Smooth muscle cell (in vitro differentiated cells): Measurements from ENCODE around the gene TOM1L2. TPM values are rescaled to one million over a fixed set of nuclear protein-coding genes. Genes with fewer than 3 reads are reported as not detected.
A peak's percentile ranks its signal among the peaks of the same experiment; 100 is the strongest.

Source experiments
- DNase-seq: peaks from one replicate; lab custom pipeline; 2025; ENCODE audit not compliant: unreplicated experiment; lab: John Stamatoyannopoulos, UW
- H2AFZ ChIP-seq: fragments of 200-600 bp; sonication (generic); 2 replicates; pipeline ENCODE4 v1.6.0; 2016; ENCODE audit warnings: antibody characterized with exemption, low read depth, mild to moderate bottlenecking
- H3F3A ChIP-seq: fragments of 200-600 bp; sonication (generic); 2 replicates; pipeline ENCODE4 v1.6.0; 2017; ENCODE audit warnings: antibody characterized with exemption, low read depth
- H3K27ac ChIP-seq: fragments of 200-600 bp; sonication (generic); 2 replicates; pipeline ENCODE4 v1.5.1; 2016; ENCODE audit warnings: low read depth, mild to moderate bottlenecking
- H3K27me3 ChIP-seq: fragments of 200-600 bp; sonication (generic); 2 replicates; pipeline ENCODE4 v1.6.1; 2016; ENCODE audit warnings: low read depth, mild to moderate bottlenecking
- H3K36me3 ChIP-seq: fragments of 200-600 bp; sonication (generic); 2 replicates; pipeline ENCODE4 v1.5.1; 2016; ENCODE audit warnings: low read depth
- H3K4me1 ChIP-seq: fragments of 200-600 bp; sonication (generic); 2 replicates; pipeline ENCODE4 v1.5.1; 2016; ENCODE audit warnings: low read depth
- H3K4me2 ChIP-seq: fragments of 200-600 bp; sonication (generic); 2 replicates; pipeline ENCODE4 v1.6.0; 2016; ENCODE audit warnings: mild to moderate bottlenecking
- H3K4me3 ChIP-seq: fragments of 200-600 bp; sonication (generic); 2 replicates; pipeline ENCODE4 v1.5.1; 2016; ENCODE audit warnings: mild to moderate bottlenecking
- H3K79me2 ChIP-seq: fragments of 200-600 bp; sonication (generic); 2 replicates; pipeline ENCODE4 v1.6.0; 2016; ENCODE audit warnings: low read depth, mild to moderate bottlenecking
- H3K9ac ChIP-seq: fragments of 200-600 bp; sonication (generic); 2 replicates; pipeline ENCODE4 v1.6.0; 2016; ENCODE audit warnings: low read depth
- H3K9me3 ChIP-seq: fragments of 200-600 bp; sonication (generic); replicated peaks from 2 replicates; pipeline ENCODE4 v1.5.1; 2016; ENCODE audit warnings: low read depth
- H4K20me1 ChIP-seq: fragments of 200-600 bp; sonication (generic); 2 replicates; pipeline ENCODE4 v1.6.0; 2016; ENCODE audit warnings: low read depth
- WGBS: methylation state at CpG from one replicate; pipeline ENCODE4 v1.1.7; 2016; ENCODE audit warnings: low lambda C conversion rate; 5-methylcytosine and 5-hydroxymethylcytosine counted together
- polyA plus RNA-seq: library from polyadenylated mRNA; unstranded; fragments of >200 nt; fragmentation: Nextera tagmentation; extraction: Ambion mirVana; gene quantifications from 2 replicates; pipeline ENCODE4 v1.2.1, GENCODE V29; 2016
- total RNA-seq: library from RNA; depleted of rRNA; stranded (reverse); fragments of >200 nt; gene quantifications from 2 replicates; pipeline ENCODE4 v1.2.3, GENCODE V29; 2014
- TF ChIP-seq, protein P1 (sequence below): fragments of 200-600 bp; sonication (generic); IDR thresholded peaks from 2 replicates; pipeline ENCODE4 v1.5.1; 2017; ENCODE audit warnings: borderline replicate concordance, mild to moderate bottlenecking, antibody characterized with exemption; ENCODE audit not compliant: insufficient read depth, poor library complexity, severe bottlenecking

The TOM1L2 gene
- total and polyA plus RNA-seq, 2 experiments from 2014 or later, result 20.3 to 27.0 TPM

DNA sequence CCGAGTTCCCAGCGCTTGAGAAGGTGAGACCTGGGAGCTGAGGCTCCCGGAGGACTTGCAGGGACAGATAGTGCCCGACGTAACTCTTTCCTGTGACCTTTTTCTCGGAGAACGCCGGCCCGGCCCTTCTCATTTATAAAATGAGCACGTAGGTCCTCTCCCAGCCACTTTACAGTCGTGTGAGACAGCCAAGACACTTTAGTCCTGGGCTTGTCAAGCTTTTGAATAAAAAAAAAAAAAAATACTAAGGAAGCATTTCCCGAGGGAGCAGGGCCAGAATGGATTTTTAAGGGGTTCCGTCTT, 703 bp upstream of the TOM1L2 start:
- Histone ChIP-seq H3K27ac (peak overlapping the region; percentile 93), H3K9ac (peak overlapping the region; percentile 91), H3K4me2 (peak overlapping the region; percentile 88), H2AFZ (peak overlapping the region; percentile 78), H3F3A (no peaks in the 10 kb centered on the region), H3K27me3 (no peaks in the 10 kb centered on the region), H3K4me1 (peaks cover 11% of the 10 kb centered on the region), H4K20me1 (peaks cover 33% of the 10 kb centered on the region), H3K79me2 (peaks cover 39% of the 10 kb centered on the region), H3K9me3 (no peaks in the 10 kb centered on the region), H3K36me3 (no peaks in the 10 kb centered on the region), H3K4me3 (peak overlapping the region; percentile 72)
- WGBS, result 8% methylated on average over 13 of the region's 13 CpGs
- DNase-seq, result no peak
- TF ChIP-seq, protein P1, sequence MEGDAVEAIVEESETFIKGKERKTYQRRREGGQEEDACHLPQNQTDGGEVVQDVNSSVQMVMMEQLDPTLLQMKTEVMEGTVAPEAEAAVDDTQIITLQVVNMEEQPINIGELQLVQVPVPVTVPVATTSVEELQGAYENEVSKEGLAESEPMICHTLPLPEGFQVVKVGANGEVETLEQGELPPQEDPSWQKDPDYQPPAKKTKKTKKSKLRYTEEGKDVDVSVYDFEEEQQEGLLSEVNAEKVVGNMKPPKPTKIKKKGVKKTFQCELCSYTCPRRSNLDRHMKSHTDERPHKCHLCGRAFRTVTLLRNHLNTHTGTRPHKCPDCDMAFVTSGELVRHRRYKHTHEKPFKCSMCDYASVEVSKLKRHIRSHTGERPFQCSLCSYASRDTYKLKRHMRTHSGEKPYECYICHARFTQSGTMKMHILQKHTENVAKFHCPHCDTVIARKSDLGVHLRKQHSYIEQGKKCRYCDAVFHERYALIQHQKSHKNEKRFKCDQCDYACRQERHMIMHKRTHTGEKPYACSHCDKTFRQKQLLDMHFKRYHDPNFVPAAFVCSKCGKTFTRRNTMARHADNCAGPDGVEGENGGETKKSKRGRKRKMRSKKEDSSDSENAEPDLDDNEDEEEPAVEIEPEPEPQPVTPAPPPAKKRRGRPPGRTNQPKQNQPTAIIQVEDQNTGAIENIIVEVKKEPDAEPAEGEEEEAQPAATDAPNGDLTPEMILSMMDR, result no peak

DNA sequence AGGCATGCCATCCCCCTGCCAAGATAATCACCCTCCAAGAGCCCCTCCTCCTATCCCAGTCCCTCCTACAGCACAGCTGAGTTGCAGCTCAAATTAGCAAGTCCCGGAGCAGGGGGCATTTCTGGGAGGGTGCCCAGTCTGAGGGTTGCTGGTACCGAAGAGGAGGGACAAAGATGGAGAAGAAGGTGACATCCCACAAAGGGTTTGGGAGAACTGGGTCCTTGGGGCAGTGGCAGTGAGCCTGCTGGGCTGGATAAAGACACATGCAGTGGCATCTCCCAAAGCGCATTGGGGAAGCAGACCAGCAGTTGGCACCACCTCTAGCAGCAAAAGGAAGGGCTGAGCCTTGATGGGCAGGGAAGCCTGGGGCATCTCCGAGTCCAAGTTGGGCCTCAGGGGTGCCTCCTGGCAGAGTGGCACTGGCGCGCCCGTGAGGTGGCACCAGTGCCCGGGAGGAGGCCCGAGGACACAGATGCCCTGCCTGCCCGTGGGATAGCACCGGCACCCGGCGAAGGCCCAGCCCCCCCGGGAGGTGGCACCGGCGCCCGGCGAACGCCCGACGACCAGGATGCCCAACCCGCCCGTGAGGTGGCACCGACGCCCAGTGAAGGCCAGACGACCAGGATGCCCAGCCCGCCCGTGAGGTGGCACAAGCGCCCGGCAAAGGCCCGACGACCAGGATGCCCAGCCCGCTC, 622 bp downstream of the TOM1L2 start:
- H3K4me2 ChIP-seq, result peak overlapping the region; percentile 97
- WGBS, result 20% methylated on average over 33 of the region's 33 CpGs
- H3K27ac ChIP-seq, result peak overlapping the region; percentile 82
- H3K4me1 ChIP-seq, result peaks cover 11% of the 10 kb centered on the region
- H2AFZ ChIP-seq, result no peak overlapping the region
- peak overlapping the region; percentile 96 for H3K9ac ChIP-seq
- H3K27me3 ChIP-seq, result no peaks in the 10 kb centered on the region
- no peak for DNase-seq
- H3K9me3 ChIP-seq, result no peaks in the 10 kb centered on the region
- H4K20me1 ChIP-seq, result peaks cover 44% of the 10 kb centered on the region
- H3K36me3 ChIP-seq, result no peaks in the 10 kb centered on the region
- H3K79me2 ChIP-seq, result peaks cover 51% of the 10 kb centered on the region
- TF ChIP-seq, protein P1, result no peak
- H3F3A ChIP-seq, result no peaks in the 10 kb centered on the region
- H3K4me3 ChIP-seq, result peak overlapping the region; percentile 87

DNA sequence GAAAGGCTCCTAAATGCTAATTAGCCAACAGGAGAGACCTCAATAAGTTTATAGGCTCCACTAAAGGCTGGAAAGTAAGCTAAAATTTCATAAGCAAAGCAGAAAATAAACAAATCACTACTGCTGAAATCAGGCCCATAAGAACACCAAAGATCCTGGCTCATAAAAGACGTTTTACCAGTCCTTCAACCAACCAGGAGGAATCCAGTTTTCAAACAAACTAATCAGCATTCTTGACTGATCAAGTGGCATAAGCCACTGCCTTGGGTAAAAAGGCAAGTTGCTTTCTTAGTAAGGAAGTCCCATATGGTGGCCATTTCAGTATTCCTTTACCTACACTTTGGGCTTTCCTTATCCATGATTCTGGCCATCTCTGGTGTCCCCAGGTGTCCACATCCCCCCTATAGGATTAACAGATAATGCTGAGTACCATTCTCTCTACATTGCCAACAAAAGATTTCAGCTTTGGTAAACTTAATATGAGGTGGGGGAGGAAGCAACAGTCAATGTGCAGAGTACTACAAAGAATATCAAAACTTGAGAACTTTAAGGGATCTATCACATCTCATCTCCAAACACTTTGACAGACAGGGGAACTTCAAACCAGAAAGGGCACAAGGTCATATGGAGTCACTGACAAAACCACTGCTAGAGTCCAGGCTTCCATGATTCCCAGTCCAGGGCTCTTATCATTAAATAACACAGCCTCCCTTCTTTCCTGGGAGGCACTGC, 1.3 kb downstream of the TOM1L2 start:
- H3K4me1 ChIP-seq, result peaks cover 11% of the 10 kb centered on the region
- H2AFZ ChIP-seq, result no peak overlapping the region
- no peaks in the 10 kb centered on the region for H3K9me3 ChIP-seq
- H3F3A ChIP-seq, result no peaks in the 10 kb centered on the region
- H3K4me3 ChIP-seq, result peak overlapping the region; percentile 87
- H4K20me1 ChIP-seq, result peaks cover 51% of the 10 kb centered on the region
- no peak for DNase-seq
- H3K4me2 ChIP-seq, result peak overlapping the region; percentile 97
- H3K79me2 ChIP-seq, result peaks cover 58% of the 10 kb centered on the region
- 13% methylated on average over 1 of the region's 1 CpG for WGBS
- peak overlapping the region; percentile 82 for H3K27ac ChIP-seq
- TF ChIP-seq, protein P1, result no peak
- no peaks in the 10 kb centered on the region for H3K36me3 ChIP-seq
- H3K9ac ChIP-seq, result peak overlapping the region; percentile 96
- no peaks in the 10 kb centered on the region for H3K27me3 ChIP-seq
